GM21825 (cell line): ENCODE measurements around the gene MARCHF2.

Experiments used
- ATAC-seq: cut with Tn5 transposase; IDR thresholded peaks from one replicate; pipeline ENCODE4 v1.9.1; 2021; ENCODE audit warnings: mild to moderate bottlenecking, moderate library complexity; ENCODE audit not compliant: unreplicated experiment

The MARCHF2 gene

GRCh38 chr19:8451885-8452284 is 38.8 kb downstream of the MARCHF2 start:
- ATAC-seq = no peak

DNA sequence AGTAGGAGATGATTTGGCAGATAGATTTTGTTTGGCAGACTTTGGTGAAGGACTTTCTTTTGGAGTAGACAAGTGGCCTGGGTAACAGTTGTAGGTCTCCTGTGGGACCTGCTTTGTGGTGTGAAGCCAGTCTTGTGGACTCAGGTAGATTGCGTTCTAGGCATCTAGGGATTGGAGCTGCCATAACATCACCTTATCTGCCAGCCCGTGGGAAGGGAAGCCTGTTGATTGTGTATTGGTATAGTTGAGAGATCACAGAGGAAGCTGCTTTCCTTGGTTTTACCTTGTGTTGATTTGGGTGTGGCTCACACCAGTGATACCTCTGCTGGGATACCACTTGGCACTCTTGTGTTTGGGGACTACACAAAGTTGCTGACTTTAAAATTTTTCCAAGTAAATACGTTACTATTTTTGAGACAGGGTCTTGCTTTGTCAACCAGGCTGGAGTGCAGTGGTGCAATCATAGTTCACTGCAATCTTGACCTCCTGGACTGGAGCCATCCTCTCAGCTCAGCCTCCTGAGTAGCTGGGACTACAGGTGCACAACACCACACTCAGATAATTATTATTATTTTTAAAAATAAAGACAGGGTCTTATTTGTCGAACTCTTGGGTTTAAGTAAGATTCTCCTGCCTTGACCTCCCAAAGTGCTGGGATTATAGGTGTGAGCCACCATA is 39.5 kb downstream of the MARCHF2 start:
- no peak for ATAC-seq

DNA sequence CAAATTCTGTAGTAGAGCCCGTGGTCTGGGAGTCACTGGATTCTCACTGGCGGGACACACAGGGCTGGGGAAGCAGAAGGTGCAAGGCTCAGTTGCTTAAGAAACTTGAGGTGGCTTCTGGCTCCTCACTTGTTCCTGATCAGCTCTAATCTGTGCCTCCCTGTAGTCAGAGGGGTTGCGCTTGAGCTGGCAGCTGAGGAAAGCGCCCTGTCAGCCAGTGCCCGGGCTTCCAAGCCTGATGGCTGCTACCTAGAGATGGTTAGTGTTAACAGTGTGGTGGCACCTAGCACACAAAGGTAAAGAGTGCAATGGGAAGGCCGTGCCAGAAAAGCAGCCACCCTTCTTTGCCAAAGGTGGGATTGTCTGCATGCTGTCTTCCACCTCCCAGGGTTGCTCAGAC is 40.5 kb downstream of the MARCHF2 start:
- ATAC-seq = no peak

DNA sequence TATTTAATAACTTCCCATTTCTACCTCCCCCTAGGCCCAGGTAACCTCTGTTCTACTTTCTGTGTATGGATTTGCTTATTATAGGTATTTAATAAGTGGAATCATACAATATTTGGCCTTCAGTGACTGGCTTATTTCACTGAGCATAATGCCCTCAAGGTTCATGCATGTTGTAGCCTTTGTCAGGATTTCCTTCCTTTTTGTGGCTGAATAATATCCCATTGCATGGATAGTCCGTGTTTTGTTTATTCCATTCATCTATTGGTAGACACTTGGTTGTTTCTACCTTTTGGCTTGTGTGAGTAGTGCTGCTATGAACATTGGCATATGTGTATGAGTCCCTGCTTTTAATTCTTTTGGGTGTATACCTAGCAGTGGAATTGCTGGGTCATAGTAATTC is 41.1 kb downstream of the MARCHF2 start:
- ATAC-seq = no peak

GRCh38 chr19:8455018-8455417 is 41.9 kb downstream of the MARCHF2 start:
- no peak for ATAC-seq

DNA sequence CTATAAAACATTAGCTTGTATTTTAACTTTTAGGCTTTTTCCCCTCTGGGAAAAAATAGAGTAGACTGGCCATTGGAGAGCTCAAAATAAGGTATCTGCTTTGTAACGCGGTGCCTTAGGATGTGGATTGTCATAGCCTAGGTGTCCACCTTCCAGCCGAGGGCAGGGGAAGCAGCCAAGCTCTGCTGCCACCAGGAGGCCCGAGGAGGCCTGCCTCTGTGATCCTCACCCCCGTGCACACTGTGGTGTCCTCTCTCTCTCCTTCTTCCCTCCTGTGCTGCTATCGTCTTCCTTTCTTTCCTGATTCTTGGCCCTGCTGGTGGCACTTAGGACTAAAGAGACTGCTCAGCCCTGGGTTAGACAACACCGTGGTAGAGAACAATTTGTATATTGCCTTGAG is 43.0 kb downstream of the MARCHF2 start:
- ATAC-seq = no peak

DNA sequence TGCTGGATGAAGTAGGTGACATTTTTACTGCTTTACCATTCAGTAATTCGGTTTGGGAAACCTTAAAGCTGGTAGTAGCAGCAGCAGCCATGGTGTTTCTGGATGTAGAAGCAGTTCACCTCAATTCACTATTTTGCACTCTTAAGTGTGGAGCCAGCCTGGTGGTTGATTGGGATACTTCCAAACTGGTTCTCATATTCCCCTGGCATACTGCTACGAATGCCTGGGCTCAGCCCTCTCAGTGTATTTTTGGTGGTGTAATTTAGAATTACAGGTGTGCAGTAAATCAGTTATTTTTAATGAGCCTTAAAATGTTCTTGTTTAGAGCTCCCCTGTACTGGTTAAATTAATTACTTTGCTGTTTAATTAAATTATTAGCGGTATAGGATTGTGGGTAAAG is 44.1 kb downstream of the MARCHF2 start:
- ATAC-seq = no peak

DNA sequence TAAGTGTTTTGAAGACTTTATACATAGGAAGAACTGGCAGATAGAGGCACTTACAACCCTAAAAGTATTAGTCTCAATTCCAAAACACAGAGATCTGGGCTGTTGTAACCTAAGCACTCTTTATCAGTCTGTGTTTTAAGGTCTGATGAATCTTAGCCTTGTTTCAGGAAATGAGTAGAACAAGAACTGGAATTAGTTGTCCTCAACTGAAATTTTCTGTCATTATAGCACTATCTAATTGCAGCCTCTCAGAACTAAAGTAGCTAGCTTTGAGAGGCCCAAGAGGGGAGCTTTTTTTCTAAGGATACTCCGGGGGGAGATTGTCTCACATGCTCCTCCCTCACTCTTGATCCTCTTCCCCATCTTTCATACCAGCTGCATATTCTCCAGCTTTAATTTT is 44.7 kb downstream of the MARCHF2 start:
- no peak for ATAC-seq

DNA sequence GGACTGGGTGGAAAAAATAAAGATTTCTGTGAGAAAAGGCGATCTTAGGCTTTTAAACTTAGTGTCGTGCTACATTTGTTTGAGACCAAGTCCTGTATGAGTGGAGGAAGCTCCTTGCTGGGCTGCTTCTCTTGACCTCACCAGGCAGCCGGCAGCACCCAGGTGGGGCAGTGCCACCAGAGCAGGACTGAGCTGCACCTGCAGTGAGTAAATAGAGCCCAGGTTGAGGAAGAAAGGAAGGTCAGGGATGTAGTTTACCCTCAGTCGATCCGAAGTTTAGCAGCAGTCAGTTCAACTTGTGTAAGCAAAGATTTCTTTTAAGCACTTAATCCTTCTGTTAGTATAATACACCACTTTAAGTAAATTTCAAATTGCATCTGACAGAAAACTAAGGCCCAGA is 45.3 kb downstream of the MARCHF2 start:
- ATAC-seq = no peak

DNA sequence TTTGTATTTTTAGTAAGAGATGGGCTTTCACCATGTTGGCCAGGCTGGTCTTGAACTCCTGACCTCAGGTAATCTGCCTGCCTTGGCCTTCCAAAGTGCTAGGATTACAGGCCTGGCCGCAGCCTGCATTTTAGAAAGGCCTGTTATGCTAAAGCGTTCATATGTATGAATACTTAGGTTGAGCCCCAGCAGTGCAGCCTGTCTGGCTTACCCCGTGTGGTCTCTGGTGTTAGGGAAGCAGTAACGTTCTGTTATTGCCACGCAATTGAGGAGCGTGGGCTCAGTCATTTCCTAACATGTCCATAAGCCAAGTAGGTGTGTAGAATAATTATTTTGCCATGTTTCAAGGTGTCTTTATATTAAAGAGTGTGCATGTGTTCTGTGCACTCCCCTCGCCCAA is 46.0 kb downstream of the MARCHF2 start:
- ATAC-seq = no peak

DNA sequence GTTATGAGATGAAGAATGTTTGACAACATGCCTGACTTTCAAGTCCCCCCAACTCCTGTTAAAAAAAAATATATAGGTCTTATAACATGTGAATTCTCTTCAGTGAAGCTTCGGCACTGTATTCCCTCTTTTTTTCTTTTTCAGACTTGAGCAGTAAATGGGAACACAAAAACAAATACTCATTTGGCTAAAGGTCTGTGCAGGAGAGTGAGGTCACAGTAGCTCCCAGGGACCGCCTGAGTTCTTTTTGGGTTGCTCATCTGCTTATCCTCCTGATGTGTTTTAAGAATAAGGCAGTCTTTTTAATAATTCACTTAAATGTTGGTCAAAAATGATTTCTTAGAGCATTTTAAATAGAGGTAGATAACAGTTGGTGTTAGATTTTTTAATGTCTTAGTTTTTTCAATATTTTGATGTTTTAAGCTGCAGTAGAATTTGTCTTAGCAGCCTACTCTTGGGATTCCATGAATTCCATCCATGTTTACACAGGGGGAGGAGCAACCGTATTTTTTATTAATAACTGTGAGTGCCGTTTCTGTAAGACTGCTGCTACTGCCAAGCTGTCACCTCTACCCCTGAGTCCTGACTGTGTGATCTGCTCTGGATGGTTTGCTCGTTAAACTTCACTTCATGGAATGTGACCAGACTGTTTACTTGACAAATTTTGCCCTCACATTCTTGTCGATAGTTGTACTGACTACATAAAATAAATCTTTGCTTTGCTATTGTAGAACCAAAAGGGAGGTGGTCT is 46.6 kb downstream of the MARCHF2 start:
- no peak for ATAC-seq

GRCh38 chr19:8460516-8461298 is 47.6 kb downstream of the MARCHF2 start:
- no peak for ATAC-seq

GRCh38 chr19:8461376-8461775 is 48.3 kb downstream of the MARCHF2 start:
- ATAC-seq = no peak

- no peak for ATAC-seq
Observed at GRCh38 chr19:8461891-8462290, 48.8 kb downstream of the MARCHF2 start.

GRCh38 chr19:8462571-8462970 is 49.5 kb downstream of the MARCHF2 start:
- ATAC-seq = no peak

DNA sequence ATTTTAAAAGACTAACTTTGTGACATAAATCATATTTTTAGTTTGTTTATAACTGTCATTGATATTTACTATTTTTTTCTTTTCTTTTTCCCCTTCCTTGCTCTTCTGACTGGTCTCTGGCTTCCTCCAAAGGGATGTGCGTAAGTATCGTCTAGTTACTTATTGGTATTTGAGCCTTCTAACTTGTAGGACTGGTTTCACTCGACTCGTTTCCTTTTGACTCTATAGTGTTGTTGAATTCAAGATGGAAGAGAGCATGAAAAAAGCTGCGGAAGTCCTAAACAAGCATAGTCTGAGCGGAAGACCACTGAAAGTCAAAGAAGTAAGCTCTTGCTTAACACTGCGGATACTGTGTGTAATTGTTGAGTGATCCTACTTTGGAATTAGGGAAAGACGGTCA is 50.3 kb downstream of the MARCHF2 start:
- ATAC-seq = no peak

DNA sequence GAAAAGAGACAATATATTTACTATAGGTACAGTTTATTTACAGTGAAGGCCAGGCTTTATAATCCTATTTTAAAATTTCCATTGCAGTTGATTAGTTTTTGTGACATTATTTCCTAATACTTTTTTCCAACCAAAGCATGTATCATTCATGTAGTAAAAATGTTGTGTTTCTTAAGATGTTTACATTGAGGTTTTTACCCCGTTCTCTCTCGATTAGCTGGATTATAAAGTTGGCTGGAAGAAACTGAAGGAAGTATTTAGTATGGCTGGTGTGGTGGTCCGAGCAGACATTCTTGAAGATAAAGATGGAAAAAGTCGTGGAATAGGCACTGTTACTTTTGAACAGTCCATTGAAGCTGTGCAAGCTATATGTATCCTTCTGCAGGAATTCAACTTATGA is 52.9 kb downstream of the MARCHF2 start:
- ATAC-seq = no peak

- no peak for ATAC-seq
Observed at GRCh38 chr19:8468124-8468523, 55.0 kb downstream of the MARCHF2 start.

DNA sequence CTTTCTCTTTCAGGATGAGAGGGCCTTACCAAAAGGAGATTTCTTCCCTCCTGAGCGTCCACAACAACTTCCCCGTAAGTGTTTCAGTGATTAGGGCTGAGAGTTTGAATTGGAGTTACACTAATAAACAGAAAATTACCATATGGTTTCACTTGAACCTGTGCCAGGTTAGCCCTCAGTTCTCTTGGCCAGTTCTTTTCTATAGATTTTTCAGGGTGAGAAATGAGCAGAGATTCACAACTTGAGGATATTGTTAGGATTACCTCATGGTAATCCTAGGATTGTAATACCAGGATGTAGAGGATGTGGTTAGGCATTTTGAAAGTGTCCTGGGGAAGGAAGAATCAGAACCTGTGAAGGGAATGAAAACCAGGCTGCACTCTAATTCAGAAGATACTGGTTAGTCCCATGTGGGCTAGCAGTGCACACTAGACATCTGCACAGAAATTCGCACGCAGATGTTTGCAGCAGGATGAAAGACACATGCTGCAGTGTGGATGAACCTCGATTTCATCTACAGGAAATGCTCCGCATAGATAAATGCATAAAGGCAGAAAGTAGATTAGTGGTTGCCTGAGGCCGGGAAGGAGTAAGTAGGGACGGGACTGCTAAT is 55.8 kb downstream of the MARCHF2 start:
- no peak for ATAC-seq

DNA sequence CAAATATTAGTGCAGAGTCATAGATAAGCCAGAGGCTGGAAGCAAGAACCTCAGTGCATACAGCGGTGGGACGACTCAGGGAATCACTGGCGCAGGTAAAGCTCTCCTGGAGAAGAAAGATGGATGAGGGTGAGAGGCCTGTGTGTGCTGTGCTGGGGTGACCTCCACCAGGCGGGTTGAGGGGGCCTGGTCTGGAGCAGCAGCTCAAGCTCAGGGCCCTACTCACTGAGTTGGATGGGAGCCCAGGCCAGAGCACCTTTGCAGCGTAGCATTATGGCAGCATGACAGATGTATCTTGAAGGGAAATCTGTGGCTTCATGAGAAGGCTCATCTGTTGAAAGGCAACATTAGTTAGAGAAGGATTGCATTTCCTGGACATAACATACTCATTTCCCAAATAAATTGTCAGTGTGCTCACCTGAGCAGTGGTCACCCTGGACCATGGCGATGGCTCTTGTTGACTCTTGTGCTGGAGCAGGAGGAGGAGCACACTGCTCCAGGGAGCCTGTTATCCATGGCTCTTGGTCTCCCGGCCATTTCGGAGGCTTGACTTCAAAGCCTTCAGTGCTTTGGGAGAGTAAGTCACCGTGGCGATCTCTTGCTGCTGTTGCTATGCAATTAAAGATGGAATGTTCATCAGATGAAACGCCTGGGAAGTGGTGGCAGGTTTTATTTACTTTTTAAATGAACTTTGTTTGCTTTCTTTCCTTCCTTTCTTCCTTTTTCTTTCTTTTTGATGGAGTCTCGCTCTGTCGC is 56.7 kb downstream of the MARCHF2 start:
- no peak for ATAC-seq
